Loucy (cell line): ENCODE data around the gene CNKSR3.
A peak's percentile ranks its signal among the peaks of the same experiment; 100 is the strongest.

ENCODE experiments used
- H2AFZ ChIP-seq: fragments of 200-600 bp; sonication (generic); 2 replicates; pipeline ENCODE4 v1.6.0; 2016; ENCODE audit warnings: antibody characterized with exemption, mild to moderate bottlenecking, low read length, moderate library complexity
- H3F3A ChIP-seq: fragments of 200-600 bp; 2 replicates; pipeline ENCODE4 v1.6.0; 2016; ENCODE audit warnings: antibody characterized with exemption, low read depth, mild to moderate bottlenecking
- H3K27me3 ChIP-seq: fragments of 200-600 bp; sonication (generic); 2 replicates; pipeline ENCODE4 v1.6.1; 2014; ENCODE audit warnings: low read length, mild to moderate bottlenecking; ENCODE audit not compliant: insufficient read depth, poor library complexity, severe bottlenecking
- H3K36me3 ChIP-seq: fragments of 200-600 bp; sonication (generic); 2 replicates; pipeline ENCODE4 v1.6.1; 2016; ENCODE audit warnings: low read length; ENCODE audit not compliant: insufficient read depth
- H3K4me1 ChIP-seq: fragments of 200-600 bp; sonication (generic); 2 replicates; pipeline ENCODE4 v1.5.1; 2014; ENCODE audit warnings: low read length, mild to moderate bottlenecking; ENCODE audit not compliant: insufficient read depth, poor library complexity, severe bottlenecking
- H3K4me2 ChIP-seq: fragments of 200-600 bp; sonication (generic); 2 replicates; pipeline ENCODE4 v1.6.0; 2014; ENCODE audit warnings: antibody characterized with exemption, low read length, low read depth, mild to moderate bottlenecking; ENCODE audit not compliant: poor library complexity, severe bottlenecking
- H3K4me3 ChIP-seq: fragments of 200-600 bp; sonication (generic); 2 replicates; pipeline ENCODE4 v1.5.1; 2014; ENCODE audit warnings: low read length, mild to moderate bottlenecking, mixed read lengths; ENCODE audit not compliant: poor library complexity, severe bottlenecking
- H3K79me2 ChIP-seq: fragments of 200-600 bp; sonication (generic); 2 replicates; pipeline ENCODE4 v1.6.1; 2014; ENCODE audit warnings: low read length; ENCODE audit not compliant: insufficient read depth
- H3K9ac ChIP-seq: fragments of 200-600 bp; sonication (generic); 2 replicates; pipeline ENCODE4 v1.6.0; 2014; ENCODE audit warnings: mild to moderate bottlenecking, low read depth, low read length, moderate library complexity; ENCODE audit not compliant: poor library complexity, severe bottlenecking
- H3K9me2 ChIP-seq: fragments of 200-600 bp; sonication (generic); replicated peaks from 2 replicates; pipeline ENCODE4 v1.6.1; 2016; ENCODE audit warnings: low read depth, low read length, mixed read lengths
- H3K9me3 ChIP-seq: fragments of 200-600 bp; sonication (generic); 2 replicates; pipeline ENCODE4 v1.6.1; 2014; ENCODE audit warnings: mild to moderate bottlenecking, antibody characterized with exemption, low read length, low read depth; ENCODE audit not compliant: insufficient read depth
- H4K20me1 ChIP-seq: fragments of 200-600 bp; sonication (generic); 2 replicates; pipeline ENCODE4 v1.6.0; 2014; ENCODE audit warnings: antibody characterized with exemption, low read length, mild to moderate bottlenecking; ENCODE audit not compliant: insufficient read depth, poor library complexity, severe bottlenecking
- EZH2phosphoT487 ChIP-seq: fragments of 200-600 bp; IDR thresholded peaks from 2 replicates; pipeline ENCODE4 v1.6.1; 2018; ENCODE audit warnings: antibody characterized with exemption, mild to moderate bottlenecking, moderate library complexity, borderline replicate concordance
- TF ChIP-seq, protein P1 (sequence below): fragments of 200-600 bp; sonication (generic); conservative IDR thresholded peaks from 2 replicates; pipeline ENCODE4 v1.5.1; 2014; ENCODE audit warnings: mild to moderate bottlenecking, antibody characterized with exemption, low read length

Gene CNKSR3

DNA sequence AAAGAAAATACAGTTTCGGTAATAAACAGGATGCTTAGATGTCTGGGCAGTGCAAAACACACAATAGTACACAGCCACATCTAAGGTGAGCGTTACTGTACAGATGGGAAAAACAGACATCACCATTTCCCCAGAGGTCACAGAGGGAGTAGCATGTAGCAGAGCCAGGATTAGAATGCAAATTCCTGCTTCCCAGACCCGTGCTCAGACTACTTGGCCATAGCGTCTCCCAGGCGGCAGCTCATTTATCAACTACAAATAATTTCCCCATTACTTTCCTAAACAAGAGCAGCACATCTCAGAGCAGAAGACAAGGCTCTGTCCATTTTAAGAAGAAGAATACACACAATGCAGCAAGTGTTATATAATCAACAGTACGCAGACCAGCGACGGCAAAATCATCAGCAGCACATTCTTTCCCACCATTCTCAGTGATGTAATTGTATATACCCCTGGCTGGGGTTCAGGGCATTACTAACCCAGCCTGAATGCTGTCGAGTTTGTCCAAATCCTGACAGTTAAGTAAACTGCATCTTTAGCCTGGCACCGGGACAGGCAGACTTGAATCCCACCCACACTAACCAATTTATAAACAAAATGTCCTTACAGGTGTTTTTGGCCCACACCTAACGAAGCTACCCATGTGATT is 61.9 kb downstream of the CNKSR3 start:
- Histone ChIP-seq H3K4me2 (peak overlapping the region; percentile 44), H3K4me3 (no peak overlapping the region), H3K79me2 (no peaks in the 10 kb centered on the region), H3K9me2 (no peaks in the 10 kb centered on the region), H3K36me3 (no peaks in the 10 kb centered on the region), H3K4me1 (peaks cover 42% of the 10 kb centered on the region), H3K9me3 (no peaks in the 10 kb centered on the region), H3F3A (no peaks in the 10 kb centered on the region), H3K9ac (no peak overlapping the region), H3K27me3 (no peaks in the 10 kb centered on the region), H2AFZ (no peak overlapping the region), H4K20me1 (no peaks in the 10 kb centered on the region)
- TF ChIP-seq, protein P1, sequence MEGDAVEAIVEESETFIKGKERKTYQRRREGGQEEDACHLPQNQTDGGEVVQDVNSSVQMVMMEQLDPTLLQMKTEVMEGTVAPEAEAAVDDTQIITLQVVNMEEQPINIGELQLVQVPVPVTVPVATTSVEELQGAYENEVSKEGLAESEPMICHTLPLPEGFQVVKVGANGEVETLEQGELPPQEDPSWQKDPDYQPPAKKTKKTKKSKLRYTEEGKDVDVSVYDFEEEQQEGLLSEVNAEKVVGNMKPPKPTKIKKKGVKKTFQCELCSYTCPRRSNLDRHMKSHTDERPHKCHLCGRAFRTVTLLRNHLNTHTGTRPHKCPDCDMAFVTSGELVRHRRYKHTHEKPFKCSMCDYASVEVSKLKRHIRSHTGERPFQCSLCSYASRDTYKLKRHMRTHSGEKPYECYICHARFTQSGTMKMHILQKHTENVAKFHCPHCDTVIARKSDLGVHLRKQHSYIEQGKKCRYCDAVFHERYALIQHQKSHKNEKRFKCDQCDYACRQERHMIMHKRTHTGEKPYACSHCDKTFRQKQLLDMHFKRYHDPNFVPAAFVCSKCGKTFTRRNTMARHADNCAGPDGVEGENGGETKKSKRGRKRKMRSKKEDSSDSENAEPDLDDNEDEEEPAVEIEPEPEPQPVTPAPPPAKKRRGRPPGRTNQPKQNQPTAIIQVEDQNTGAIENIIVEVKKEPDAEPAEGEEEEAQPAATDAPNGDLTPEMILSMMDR, result no peak
- TF ChIP-seq EZH2phosphoT487, result no peak

DNA sequence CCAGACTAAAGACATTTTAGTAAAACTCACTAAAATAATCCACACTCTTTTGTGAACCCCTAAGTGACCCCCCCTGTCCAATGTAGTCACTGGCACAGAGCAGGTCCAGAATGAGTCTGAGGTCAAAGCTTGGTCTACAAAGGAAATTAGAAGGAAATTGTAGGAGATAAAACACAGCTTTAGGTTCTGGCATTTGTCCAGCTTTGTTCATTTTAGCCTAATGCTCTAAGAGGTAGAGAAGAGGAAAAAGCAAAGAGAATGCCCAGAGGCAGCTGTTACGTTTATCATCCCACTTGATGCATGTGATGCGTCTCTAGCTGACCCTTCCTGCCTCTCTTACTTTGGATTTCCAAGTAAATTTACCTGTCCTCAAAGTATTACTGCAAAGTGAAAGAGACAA is 62.5 kb downstream of the CNKSR3 start:
- Histone ChIP-seq H3K27me3 (no peaks in the 10 kb centered on the region), H2AFZ (no peak overlapping the region), H3K4me1 (peaks cover 39% of the 10 kb centered on the region), H4K20me1 (no peaks in the 10 kb centered on the region), H3K36me3 (no peaks in the 10 kb centered on the region), H3K9ac (no peak overlapping the region), H3F3A (no peaks in the 10 kb centered on the region), H3K9me2 (no peaks in the 10 kb centered on the region), H3K4me3 (no peak overlapping the region), H3K79me2 (no peaks in the 10 kb centered on the region), H3K9me3 (no peaks in the 10 kb centered on the region), H3K4me2 (peak overlapping the region; percentile 44)
- TF ChIP-seq EZH2phosphoT487, result no peak
- TF ChIP-seq, protein P1, result no peak

DNA sequence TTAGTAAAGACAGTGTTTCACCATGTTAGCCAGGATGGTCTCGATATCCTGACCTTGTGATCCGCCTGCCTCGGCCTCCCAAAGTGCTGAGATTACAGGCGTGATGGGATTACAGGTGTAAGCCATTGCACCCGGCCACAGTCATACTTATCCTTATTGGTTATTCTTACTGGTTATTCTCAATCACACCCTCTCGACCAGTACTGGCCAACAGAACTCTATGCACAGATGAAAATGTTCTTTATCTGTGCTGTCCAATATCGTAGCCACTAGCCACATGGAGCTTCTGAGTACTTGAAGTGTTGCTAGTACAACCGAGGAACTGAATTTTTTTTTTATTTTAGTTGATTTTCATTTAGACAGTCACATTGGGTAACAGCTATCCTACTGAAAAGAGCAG is 63.5 kb downstream of the CNKSR3 start:
- H3F3A ChIP-seq, result no peaks in the 10 kb centered on the region
- H3K4me1 ChIP-seq, result peaks cover 32% of the 10 kb centered on the region
- no peaks in the 10 kb centered on the region for H3K9me2 ChIP-seq
- H3K4me2 ChIP-seq, result peak overlapping the region; percentile 44
- no peak overlapping the region for H2AFZ ChIP-seq
- no peaks in the 10 kb centered on the region for H3K79me2 ChIP-seq
- no peaks in the 10 kb centered on the region for H3K36me3 ChIP-seq
- no peaks in the 10 kb centered on the region for H3K27me3 ChIP-seq
- H4K20me1 ChIP-seq, result no peaks in the 10 kb centered on the region
- no peak overlapping the region for H3K9ac ChIP-seq
- H3K9me3 ChIP-seq, result no peaks in the 10 kb centered on the region
- no peak overlapping the region for H3K4me3 ChIP-seq
- no peak for TF ChIP-seq EZH2phosphoT487

DNA sequence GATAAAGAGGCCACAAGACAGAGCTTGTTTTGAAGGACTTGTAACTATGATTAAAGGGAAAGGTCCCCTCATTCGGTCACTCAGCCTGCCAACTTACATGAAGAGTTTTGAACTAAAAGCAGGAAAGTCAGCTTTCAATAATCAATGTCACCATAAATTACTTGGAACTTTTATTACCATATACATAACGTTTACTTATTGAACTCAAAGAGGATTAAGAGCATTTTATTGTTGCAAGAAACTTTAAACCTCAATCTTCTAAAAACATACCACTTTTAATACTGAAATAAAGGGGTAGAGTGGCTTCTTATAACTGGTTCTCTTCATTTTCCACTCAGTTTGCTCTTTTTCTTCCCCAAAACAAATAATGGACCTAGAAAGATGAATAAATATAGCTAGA is 65.1 kb downstream of the CNKSR3 start:
- Histone ChIP-seq H3K4me1 (peaks cover 16% of the 10 kb centered on the region), H3K9ac (no peak overlapping the region), H3K79me2 (no peaks in the 10 kb centered on the region)

More for the DNA sequence above, 65.1 kb downstream of the CNKSR3 start:
- TF ChIP-seq EZH2phosphoT487, result no peak
- TF ChIP-seq, protein P1, result no peak
- Histone ChIP-seq H3K9me2 (no peaks in the 10 kb centered on the region), H3K4me2 (no peak overlapping the region), H3K9me3 (no peaks in the 10 kb centered on the region), H3K27me3 (no peaks in the 10 kb centered on the region), H3K4me3 (no peak overlapping the region), H3K36me3 (no peaks in the 10 kb centered on the region), H4K20me1 (no peaks in the 10 kb centered on the region), H2AFZ (no peak overlapping the region), H3F3A (no peaks in the 10 kb centered on the region)
